Astrocyte (in vitro differentiated cells and primary cell): ENCODE data around the gene SMIM5. TPM values are rescaled to one million over a fixed set of nuclear protein-coding genes. Genes with fewer than 3 reads are reported as not detected.

ENCODE experiments used
- DNase-seq: peaks from one replicate; pipeline ENCODE4 v3.0.0-alpha.2; 2010; ENCODE audit warnings: low read depth
- FAIRE-seq: peaks from 2 replicates; lab custom pipeline; 2011; peaks lifted over from hg19 to GRCh38; lab: Jason Lieb, UNC
- H2AFZ ChIP-seq: 2 replicates; pipeline ENCODE4 v1.6.0; 2012; ENCODE audit warnings: low read depth, low read length, inconsistent platforms
- H3K27ac ChIP-seq: 2 replicates; pipeline ENCODE4 v1.5.1; 2011; ENCODE audit warnings: low read depth, low read length, inconsistent platforms
- H3K27me3 ChIP-seq: 2 replicates; pipeline ENCODE4 v1.6.0; 2011; ENCODE audit warnings: low read length, inconsistent platforms; ENCODE audit not compliant: insufficient read depth
- H3K36me3 ChIP-seq: 2 replicates; pipeline ENCODE4 v1.5.1; 2011; ENCODE audit warnings: low read length, inconsistent platforms; ENCODE audit not compliant: insufficient read depth
- H3K4me1 ChIP-seq: 2 replicates; pipeline ENCODE4 v1.5.1; 2011; ENCODE audit warnings: low read length, inconsistent platforms; ENCODE audit not compliant: insufficient read depth
- H3K4me2 ChIP-seq: 2 replicates; pipeline ENCODE4 v1.6.0; 2012; ENCODE audit warnings: low read length, inconsistent platforms
- H3K4me3 ChIP-seq: 2 replicates; pipeline ENCODE4 v1.5.1; 2011; ENCODE audit warnings: low read depth, mild to moderate bottlenecking, low read length, inconsistent platforms; ENCODE audit not compliant: insufficient read depth
- H3K79me2 ChIP-seq: 2 replicates; pipeline ENCODE4 v1.6.0; 2012; ENCODE audit warnings: mild to moderate bottlenecking, low read length, inconsistent platforms; ENCODE audit not compliant: insufficient read depth
- H3K9ac ChIP-seq: 2 replicates; pipeline ENCODE4 v1.6.0; 2012; ENCODE audit warnings: mild to moderate bottlenecking, low read length, inconsistent platforms
- H3K9me3 ChIP-seq: 2 replicates; pipeline ENCODE4 v1.5.1; 2012; ENCODE audit warnings: low read depth, mild to moderate bottlenecking, low read length, inconsistent platforms; ENCODE audit not compliant: insufficient read depth
- H4K20me1 ChIP-seq: 2 replicates; pipeline ENCODE4 v1.6.0; 2012; ENCODE audit warnings: low read length, inconsistent platforms; ENCODE audit not compliant: insufficient read depth
- H3K27ac Mint-ChIP-seq: one replicate; pipeline ENCODE4 v1.8.0; 2021; ENCODE audit warnings: mild to moderate bottlenecking, mixed read lengths; ENCODE audit not compliant: unreplicated experiment
- H3K27me3 Mint-ChIP-seq: one replicate; pipeline ENCODE4 v1.8.0; 2021; ENCODE audit warnings: low read depth, mixed read lengths; ENCODE audit not compliant: unreplicated experiment
- H3K36me3 Mint-ChIP-seq: one replicate; pipeline ENCODE4 v1.8.0; 2021; ENCODE audit warnings: low read depth, mixed read lengths; ENCODE audit not compliant: unreplicated experiment
- H3K4me1 Mint-ChIP-seq: one replicate; pipeline ENCODE4 v1.8.0; 2021; ENCODE audit warnings: low read depth, mixed read lengths; ENCODE audit not compliant: unreplicated experiment
- H3K4me3 Mint-ChIP-seq: one replicate; pipeline ENCODE4 v1.8.0; 2021; ENCODE audit warnings: mild to moderate bottlenecking, moderate library complexity, mixed read lengths; ENCODE audit not compliant: unreplicated experiment
- H3K9me3 Mint-ChIP-seq: one replicate; pipeline ENCODE4 v1.8.0; 2021; ENCODE audit warnings: mild to moderate bottlenecking, mixed read lengths; ENCODE audit not compliant: unreplicated experiment
- CTCF ChIP-seq: IDR thresholded peaks from 2 replicates; pipeline ENCODE4 v1.5.1; 2011; ENCODE audit warnings: low read depth, mild to moderate bottlenecking, inconsistent platforms, low read length, moderate library complexity; ENCODE audit not compliant: insufficient read depth
- EZH2 ChIP-seq: IDR thresholded peaks from 2 replicates; pipeline ENCODE4 v1.6.1; 2012; ENCODE audit warnings: mild to moderate bottlenecking, low read length, inconsistent platforms; ENCODE audit not compliant: insufficient read depth
- total RNA-seq: library from RNA; stranded (reverse); gene quantifications from 2 replicates; pipeline ENCODE4 v1.2.1, GENCODE V29; 2021

Gene SMIM5
- total RNA-seq, 1 donor from 2014 or later, result 0.07 TPM

GRCh38 chr17:75604034-75604695 is 29.1 kb upstream of the SMIM5 start:
- Histone ChIP-seq H4K20me1 (no peaks in the 10 kb centered on the region), H3K4me2 (no peak overlapping the region), H3K4me1 (no peaks in the 10 kb centered on the region), H3K4me3 (no peak overlapping the region), H3K9me3 (no peaks in the 10 kb centered on the region), H3K27me3 (peaks cover 3% of the 10 kb centered on the region), H2AFZ (no peak overlapping the region), H3K27ac (no peak overlapping the region), H3K9ac (no peak overlapping the region), H3K79me2 (no peaks in the 10 kb centered on the region), H3K36me3 (no peaks in the 10 kb centered on the region)
- H3K4me3 Mint-ChIP-seq, result no peak overlapping the region
- FAIRE-seq, result no peak
- peaks cover 5% of the 10 kb centered on the region for H3K27me3 Mint-ChIP-seq
- no peaks in the 10 kb centered on the region for H3K4me1 Mint-ChIP-seq
- DNase-seq, result no peak
- TF ChIP-seq CTCF (no peak), EZH2 (no peak)
- H3K9me3 Mint-ChIP-seq, result no peaks in the 10 kb centered on the region
- no peaks in the 10 kb centered on the region for H3K36me3 Mint-ChIP-seq
- H3K27ac Mint-ChIP-seq, result no peak overlapping the region

- Mint-ChIP-seq H3K9me3 (no peaks in the 10 kb centered on the region), H3K27me3 (peaks cover 8% of the 10 kb centered on the region), H3K36me3 (no peaks in the 10 kb centered on the region), H3K4me1 (no peaks in the 10 kb centered on the region), H3K27ac (no peak overlapping the region), H3K4me3 (no peak overlapping the region)
- H3K9ac ChIP-seq, result no peak overlapping the region
- no peaks in the 10 kb centered on the region for H3K36me3 ChIP-seq
- FAIRE-seq, result no peak
- TF ChIP-seq EZH2 (no peak), CTCF (no peak)
- no peaks in the 10 kb centered on the region for H3K4me1 ChIP-seq
- H3K9me3 ChIP-seq, result no peaks in the 10 kb centered on the region
- peaks cover 4% of the 10 kb centered on the region for H3K27me3 ChIP-seq
- DNase-seq, result no peak
- no peaks in the 10 kb centered on the region for H3K79me2 ChIP-seq
- no peaks in the 10 kb centered on the region for H4K20me1 ChIP-seq
- H3K27ac ChIP-seq, result no peak overlapping the region
- no peak overlapping the region for H3K4me3 ChIP-seq
- no peak overlapping the region for H2AFZ ChIP-seq
- H3K4me2 ChIP-seq, result no peak overlapping the region
Measured at GRCh38 chr17:75605790-75606189, 27.4 kb upstream of the SMIM5 start.

- Histone ChIP-seq H3K27me3 (peaks cover 4% of the 10 kb centered on the region), H3K9me3 (no peaks in the 10 kb centered on the region), H3K4me3 (no peak overlapping the region), H4K20me1 (no peaks in the 10 kb centered on the region), H3K4me1 (no peaks in the 10 kb centered on the region), H3K79me2 (no peaks in the 10 kb centered on the region), H2AFZ (no peak overlapping the region), H3K36me3 (no peaks in the 10 kb centered on the region), H3K9ac (no peak overlapping the region), H3K4me2 (no peak overlapping the region), H3K27ac (no peak overlapping the region)
- no peak overlapping the region for H3K4me3 Mint-ChIP-seq
- H3K36me3 Mint-ChIP-seq, result no peaks in the 10 kb centered on the region
- no peak for DNase-seq
- peaks cover 13% of the 10 kb centered on the region for H3K27me3 Mint-ChIP-seq
- H3K4me1 Mint-ChIP-seq, result no peaks in the 10 kb centered on the region
- no peaks in the 10 kb centered on the region for H3K9me3 Mint-ChIP-seq
- TF ChIP-seq EZH2 (no peak), CTCF (no peak)
- no peak for FAIRE-seq
- no peak overlapping the region for H3K27ac Mint-ChIP-seq
Measured at GRCh38 chr17:75607086-75607485, 26.1 kb upstream of the SMIM5 start.
